DMS153 (cell line): ENCODE results near the gene PURA.
"Not testable (repeated sequence)": the region's sequence is repeated elsewhere in the genome, so short reads cannot be mapped to it uniquely, and the experiment has no call there.

Experiments used
- DNase-seq: peaks from one replicate; lab custom pipeline; 2025; lab: John Stamatoyannopoulos, UW

The PURA gene

DNA sequence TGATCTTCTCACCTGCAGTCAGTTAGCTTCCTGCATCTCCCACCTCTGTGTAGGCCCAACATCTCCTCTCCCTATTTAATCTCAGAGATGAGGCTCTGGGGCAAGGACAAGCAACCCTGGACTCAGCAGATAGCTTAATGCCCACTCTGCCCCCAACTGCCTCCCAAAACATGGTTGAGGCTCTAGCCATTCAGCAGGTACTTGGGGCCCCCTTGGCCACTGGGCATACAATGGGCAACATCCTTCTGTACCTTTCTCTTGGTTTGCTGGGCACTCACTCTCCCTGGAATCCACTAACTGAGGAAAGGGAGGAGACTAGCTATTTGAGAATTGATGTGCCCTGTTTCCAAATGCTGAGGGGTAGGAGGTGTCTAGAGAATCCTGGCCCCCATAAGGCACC, 21.2 kb downstream of the PURA start:
- DNase-seq = no peak

DNA sequence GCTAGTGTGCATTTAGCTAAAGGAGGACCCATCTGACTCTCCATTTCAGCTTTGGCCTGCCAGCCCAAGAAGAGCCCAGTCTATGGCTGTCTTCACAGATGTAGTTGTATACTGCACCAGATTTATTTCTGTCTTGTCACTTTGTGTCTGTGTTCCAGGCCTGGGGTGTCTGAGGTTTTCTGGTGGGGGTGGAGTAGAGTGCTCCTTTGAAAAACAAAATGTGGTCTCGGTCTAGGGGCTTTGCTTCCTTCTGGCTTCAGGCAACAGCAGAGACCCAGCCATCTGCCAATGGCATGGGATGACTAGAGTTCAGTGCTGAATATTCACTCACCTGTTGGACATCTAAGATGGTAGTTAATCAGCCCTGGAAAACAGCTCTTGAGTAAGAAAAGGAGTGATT, 22.7 kb downstream of the PURA start:
- DNase-seq = no peak

DNA sequence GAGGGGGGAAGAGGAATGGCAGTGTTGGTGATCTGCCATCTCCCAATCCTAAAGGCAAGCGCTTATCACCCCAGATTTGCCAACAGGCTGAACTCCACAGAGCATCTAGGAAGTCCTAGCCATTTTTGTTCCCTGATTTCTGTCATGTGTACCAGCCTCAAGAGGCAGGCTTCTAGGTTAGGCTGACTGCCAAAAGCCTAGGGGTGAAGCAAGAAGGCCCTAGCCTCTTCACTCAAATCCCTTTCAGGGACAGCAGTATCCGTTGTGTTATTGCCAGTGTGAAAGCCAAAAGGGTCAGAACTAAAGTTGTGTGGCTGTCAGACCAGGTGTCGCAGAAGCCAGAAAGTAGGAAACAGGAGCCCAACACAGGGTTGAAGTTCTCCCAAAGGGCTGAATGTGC, 26.5 kb downstream of the PURA start:
- DNase-seq = no peak

DNA sequence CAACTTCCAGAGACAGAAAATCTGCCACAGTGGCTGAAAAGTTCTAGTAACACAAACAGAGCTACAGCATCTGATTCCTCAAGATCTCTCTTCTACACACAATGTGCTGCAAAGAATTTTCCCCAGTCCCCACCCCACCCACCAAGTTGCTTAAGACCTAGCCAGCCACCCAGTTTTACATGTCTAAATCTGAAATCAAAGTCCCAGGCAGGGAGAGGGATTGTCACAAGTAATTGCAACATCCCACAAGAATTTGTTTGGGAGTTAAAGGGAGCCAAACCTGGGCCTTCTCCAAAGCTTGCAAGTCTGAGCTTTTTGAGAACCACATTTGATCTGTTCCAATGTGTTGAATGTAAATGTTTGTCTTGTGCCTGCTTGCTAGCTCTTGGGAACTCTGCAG, 27.3 kb downstream of the PURA start:
- no peak for DNase-seq

DNA sequence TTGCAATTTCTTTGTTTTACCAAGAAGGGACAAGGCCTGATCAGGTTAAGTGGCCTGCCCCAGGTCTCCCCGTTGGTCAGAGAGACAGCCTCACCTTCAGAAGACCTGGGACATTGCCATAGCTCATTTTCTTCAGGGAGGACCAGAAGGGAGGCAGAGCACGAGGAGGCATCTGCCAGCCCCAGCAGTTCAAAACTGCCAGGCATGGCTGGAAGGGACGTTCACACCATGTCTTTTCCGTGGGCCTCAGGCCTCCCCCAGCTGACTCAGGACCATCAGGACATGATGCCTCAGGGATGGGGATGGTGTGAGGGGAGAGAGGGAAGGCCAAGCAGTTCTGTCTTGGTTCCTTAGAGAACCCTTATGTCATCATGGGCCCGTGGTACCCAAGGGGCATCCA, 28.3 kb downstream of the PURA start:
- no peak for DNase-seq

DNA sequence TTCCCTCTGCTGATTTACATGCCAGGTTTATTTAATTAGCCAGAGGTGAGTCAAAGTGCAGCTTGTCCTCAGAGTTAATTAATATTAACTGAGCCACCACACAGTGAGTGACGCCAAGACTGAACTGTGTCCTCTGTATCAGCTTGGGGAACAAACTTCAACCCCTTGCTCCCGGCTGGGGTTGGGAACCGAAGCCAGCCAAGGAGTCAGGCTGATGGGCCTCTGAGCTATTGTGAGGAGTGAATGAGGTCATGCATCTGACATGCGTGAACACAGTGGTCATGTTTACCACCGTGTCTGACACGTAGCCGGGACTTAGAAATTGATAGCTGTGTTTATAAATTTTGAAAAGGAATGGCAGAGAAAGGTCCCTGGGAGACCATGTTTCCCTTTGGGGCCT, 28.9 kb downstream of the PURA start:
- DNase-seq = no peak

DNA sequence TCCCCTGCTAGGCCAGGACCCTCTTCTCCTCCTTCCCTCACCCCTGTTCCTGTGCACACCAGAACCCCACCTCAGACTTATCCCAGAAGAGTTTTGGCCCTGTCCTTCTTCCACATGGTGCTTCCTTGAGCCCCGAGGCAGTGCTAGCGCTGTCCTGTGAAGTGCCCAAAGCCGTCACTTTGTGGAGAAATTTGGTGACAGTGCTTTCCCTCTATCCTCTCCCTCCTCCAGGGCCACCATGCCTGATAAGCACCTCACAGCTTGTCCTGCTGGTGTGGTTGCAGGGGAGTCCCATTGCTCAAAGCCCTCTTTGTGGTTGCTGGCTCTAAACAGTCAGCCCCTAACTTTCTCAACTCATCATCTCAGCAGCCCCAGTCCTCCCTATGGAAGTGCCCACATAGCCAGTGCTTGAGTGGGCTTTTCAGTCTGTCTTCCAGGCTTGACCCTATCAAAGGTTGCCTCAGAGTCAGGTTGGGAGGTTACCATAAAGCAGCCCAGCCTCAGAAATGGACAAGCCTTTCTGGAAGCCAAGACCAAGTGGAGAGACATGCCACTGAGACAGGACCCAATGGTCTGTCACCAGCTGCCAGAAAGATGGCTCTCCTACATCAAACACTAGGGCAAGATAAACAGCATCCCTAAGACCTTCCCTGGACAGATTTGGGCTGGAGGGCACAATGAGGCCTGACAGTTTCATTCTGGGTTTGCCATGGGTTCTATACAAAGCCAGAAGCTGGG, 29.8 kb downstream of the PURA start:
- no peak for DNase-seq

DNA sequence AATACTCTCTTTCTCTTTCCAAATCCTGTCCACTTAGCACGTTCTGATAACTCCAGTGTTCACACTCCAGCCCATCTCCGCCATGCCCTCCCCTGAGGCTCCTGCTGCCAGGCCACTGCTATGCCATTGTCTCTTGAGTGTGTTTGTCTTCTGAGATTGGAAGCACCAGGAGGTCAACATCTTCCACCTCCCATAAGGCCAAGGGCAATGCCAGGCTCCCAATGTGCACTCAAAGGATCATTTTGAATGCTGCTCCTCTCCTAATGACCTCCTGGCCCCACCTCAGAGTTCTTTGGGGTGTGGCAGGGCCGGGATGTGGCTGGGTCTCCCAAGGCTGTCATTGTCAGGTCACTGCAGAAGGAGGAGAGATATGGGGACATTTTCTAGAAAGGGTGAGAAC, 31.3 kb downstream of the PURA start:
- no peak for DNase-seq

DNA sequence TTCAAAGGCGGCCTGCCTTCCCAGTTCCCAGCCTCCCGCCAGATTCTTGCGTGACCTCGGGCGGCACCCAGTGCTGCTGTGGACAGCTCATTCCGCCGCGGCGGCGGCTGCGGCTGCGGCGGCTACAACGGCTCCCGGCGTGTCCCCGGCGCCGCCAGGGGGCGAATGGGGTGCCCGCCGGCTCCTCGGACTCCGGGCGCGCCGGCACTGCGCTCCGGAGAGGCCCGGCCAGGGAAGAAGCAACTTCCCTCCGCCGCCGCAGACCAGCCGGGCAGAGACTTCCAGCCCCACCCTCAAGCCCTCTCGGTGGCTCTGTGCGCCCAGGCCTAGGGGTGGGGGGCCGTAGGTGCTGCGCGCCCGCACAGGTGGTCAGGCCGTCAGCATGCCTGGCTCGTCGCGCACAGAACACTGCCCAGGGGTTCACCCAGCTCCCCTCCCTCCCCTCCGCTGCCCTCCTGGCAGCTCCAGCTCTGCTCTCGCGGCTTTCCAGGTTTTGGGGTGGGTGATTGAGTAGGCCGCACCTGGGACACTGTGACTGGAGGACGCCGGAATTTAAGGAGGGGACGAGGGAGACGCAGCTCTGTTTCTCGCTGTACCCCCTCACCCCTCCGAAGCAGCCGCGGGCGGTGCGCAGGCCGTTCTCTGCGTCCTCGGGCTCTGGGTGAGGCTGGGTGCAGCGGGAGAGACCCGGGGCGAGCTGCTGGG, 32.1 kb downstream of the PURA start:
- DNase-seq = no peak

DNA sequence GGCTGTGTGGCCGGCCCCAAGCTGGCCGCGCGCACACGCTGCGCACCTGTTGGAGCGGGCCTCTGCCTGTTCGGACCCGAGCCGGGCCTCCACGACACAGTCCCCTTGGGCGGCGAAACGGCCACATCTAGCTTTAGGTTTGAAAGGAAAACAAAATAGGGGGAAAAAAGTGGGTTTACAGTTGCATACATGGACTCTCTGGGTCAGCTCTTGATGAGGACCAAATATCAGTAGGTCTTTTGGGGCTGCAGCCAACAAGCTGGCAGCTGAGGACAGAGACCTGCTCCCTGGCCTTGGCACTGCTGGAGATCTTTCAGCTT, 32.6 kb downstream of the PURA start:
- DNase-seq = no peak

DNA sequence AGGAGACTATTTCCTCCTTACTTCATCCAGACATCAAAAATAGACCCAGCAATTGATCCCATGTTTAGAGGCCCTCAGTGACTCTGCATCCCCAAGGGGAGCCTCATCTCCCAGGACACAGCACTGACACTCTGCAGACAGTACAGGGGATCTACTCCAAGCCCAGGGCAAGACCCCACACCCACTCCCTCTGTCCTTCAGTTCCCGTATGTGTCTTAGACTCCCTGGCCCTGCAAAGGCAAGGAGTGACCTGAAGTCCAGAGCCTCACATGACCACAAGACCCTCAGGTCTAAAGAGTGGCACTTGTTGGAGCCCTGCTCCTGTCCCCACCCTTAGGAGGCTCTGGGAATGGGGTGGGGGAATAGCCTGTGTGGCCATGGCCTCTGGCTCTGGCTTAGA, 33.6 kb downstream of the PURA start:
- DNase-seq = no peak

DNA sequence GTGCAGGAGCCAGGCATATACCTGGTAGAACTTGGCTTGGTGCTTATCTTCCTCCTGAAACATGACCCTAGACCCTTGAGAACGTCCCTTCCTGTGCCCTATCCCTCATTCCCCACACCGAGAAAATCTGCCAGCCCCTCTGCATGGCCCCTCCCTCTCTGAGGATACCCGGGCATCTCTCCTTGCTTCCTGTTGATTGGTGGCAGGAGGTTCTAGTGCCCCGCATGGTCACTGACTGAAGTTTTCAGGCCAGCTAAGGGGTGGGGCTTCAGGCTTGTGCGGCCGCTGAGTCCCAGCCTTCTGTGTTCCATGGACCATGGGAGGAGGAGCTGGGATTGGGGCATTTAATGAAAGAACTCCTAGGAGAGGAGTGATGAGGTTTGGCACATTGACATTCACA, 34.6 kb downstream of the PURA start:
- no peak for DNase-seq

DNA sequence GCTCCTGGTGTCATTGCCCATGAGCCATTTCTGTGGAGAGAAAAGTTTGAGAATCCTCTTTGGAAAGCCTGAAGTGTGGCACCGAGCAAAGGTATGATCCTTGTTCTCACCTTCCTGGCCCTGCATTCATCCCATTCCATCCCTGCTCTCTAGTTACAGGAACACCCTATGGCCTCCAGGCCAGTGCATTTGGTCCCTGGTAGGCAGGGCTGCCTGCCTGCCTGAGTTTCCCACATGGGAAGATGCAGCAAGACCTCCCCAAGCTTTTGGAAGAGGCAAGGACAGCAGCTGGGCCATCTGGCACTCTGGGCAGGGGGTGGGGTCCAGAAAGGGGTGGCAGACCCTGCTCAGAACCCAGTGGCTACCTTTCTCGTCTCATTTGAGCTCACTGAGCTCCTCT, 36.3 kb downstream of the PURA start:
- no peak for DNase-seq

DNA sequence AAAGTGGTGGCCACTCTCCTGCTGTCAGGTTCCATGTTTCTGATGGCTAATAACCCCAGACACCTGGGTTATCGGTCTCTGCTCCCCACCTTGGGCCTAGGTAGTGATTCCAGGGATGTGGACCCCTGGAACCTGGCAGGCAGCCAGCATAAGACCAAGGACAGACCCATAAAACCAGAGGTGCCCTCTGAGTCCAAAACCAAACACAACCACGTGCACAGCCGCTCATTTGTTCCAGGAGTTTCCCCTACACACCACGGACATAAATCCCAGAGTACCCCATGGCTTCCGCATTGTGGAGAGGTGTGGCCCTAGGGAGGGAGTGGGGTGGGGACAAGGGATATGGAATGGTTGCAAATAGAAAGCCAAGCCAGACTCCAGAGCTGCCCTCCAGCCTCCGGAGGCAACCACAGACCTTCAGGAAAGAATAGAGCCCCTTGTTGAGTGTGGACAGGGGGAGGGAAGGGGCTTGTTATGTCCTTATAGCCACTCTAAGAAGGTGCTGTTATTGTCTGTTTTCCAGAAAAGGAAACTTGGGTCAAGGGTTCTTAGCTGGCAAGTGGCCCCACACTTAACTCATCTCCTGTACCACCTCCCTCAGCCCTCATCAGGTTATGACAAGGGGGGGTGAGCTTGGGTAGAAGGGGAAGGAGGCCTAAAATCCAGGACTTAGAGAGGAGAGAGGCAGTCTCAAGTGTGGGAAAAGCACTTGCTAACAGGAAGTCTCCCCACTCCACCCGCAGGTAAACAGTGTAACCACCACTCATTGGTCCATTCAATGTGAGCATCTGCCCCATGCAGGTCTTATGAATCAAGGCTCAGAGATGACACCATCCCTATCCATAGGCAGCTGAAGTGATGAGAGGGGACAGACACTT, 37.5 kb downstream of the PURA start:
- peak; percentile 48 for DNase-seq

DNA sequence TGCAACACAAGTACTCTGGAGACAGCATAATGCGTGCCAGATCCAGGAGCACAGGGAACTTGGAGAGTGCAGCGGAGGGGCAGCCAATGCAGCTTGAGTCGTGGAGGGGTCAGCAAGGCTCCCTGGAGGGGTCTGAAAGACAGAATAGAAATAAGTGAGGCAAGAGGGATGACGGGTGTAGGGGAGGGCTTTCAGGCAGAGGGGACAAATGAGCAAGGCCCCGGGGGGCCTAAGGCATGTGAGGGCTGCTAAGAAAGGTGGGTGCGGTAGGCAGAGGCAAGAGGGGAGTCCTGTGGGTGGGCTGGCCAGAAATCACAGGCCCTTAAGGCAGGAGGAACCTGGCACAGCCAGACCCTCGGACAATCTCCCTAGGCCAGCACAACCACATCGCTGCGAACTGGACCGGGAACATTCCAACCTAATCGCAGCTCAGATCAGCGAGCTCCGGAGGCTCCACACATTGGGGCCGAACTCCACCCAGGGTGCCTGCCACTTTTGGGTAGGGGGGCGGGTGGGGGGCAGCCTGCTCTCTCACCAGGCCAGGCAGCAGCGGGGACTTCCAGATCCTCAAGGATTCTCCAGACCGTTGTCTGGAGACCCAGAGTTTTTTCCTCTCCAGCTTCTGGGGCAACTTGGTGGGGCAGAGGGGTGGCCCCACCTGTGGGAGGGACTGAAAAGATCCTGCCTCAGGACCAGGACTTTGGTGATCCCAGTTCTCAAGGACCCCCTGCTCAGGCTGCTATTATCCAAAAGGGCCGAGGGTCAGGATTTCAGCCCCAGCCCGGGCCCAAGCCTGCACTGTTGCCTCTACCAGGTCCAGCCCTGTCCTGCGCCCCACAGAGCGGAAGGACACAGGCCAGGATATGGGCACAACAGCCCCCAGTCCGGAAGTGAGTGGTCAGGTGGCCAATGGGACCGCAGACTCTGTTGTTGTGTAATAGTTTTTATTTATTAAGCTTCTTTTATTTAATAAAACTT, 38.4 kb downstream of the PURA start:
- DNase-seq = no peak

DNA sequence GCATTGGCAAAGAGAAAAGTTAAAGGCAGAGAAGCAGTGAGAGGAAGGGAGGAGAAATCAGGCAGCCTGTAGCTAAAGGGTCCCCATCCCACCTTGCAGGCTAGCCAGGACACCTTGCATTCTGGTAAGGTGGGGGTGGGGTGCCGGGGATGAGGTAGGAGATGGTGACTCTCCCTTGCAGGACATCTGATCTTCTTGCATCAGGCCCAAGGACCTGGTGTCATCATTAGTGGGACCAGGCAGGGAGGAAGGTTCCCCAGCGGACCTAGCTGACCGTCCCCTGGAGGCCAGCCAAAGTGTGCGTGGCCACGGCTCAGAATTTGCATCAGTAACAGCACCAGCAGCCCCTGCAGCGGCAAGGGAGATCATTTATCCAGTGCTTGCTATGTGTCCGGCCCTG, 39.3 kb downstream of the PURA start:
- DNase-seq = no peak

DNA sequence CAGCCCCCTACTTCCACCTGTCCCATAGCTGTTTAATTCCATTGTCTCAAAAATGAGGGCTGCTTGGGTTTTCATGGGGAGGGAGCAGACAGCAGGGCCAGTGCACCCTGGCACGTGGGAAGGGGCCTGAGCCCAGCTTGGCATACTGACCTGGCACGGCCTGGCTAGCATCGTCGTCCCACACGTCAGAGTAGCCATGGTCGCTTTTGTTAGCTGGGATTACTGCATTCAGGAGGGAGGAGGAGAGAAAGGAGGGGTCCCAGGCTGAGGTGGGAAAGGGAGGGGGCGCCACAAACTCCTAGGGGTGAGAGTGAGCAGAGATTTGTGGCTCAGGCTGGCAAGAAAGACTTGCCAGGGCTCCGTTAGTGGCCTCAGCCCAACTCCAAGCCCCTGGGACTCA, 40.0 kb downstream of the PURA start:
- no peak for DNase-seq

DNA sequence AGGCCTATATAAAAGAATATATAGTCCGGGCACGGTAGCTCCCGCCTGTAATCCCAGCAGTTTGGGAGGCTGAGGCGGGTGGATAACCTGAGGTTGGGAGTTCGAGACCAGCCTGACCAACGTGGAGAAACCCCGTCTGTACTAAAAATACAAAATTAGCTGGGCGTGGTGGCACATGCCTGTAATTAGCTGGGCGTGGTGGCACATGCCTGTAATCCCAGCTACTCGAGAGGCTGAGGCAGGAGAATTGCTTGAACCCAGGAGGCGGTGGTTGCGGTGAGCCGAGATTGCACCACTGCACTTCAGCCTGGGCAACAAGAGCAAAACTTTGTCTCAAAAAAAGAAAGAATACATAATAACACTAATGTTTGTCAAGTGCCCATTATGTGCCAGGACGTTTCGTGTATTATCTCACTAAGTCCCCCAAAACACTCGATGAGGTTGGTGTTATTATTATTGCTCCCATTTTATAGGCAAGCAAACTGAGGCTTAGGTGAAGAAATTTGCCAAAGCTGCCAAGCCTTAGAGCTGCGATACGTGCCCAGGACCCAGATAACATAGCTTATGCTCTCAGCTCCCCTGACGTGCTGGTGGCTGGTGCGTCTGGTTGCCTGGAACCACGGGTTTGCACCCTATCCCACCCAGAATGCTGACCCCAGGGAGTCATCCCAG, 40.9 kb downstream of the PURA start:
- not testable (repeated sequence) for DNase-seq

DNA sequence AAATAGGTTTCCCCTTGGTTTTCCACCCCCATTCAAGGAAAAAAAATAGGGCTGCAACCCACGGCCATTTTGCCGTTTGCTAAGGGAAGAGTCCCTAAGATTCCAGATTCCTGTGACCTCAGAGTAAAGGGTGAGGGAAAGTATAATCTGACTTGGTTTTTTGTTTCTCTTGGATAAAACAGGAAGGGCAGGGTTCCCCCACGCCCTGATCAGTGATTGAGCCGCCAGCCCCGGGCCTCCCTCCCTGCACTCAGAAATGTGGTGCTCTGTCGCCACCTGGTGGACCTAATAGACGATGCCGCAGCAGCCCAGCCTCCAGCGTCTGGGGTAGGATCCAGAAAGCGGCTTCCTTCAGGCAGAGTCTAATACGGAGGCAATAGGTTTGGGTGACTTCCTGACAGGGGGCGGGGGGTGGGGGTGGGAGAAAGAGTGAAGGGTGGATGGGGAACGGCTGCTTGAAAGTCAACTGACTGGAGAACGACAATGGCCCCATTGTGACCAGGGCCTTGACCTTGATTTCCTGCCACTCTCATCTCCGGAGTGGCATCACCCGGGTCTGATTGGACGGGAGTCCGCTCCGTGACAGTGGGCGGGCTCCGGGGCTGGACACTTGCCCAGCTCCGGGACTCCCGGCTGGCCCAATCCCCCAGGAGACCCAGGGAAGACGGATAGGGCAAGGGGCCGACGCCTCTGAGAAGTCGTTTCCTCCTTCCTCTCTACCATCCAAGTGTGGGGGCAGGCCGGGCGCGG, 43.3 kb downstream of the PURA start:
- peak; percentile 29 for DNase-seq
